ENCODE results near the gene ITPR2. TPM values are rescaled to one million over a fixed set of nuclear protein-coding genes. Genes with fewer than 3 reads are reported as not detected.

ITPR2 gene
- total and polyA plus RNA-seq, 4 donors, result 4.1 to 47.0 (median 26.5) TPM

DNA sequence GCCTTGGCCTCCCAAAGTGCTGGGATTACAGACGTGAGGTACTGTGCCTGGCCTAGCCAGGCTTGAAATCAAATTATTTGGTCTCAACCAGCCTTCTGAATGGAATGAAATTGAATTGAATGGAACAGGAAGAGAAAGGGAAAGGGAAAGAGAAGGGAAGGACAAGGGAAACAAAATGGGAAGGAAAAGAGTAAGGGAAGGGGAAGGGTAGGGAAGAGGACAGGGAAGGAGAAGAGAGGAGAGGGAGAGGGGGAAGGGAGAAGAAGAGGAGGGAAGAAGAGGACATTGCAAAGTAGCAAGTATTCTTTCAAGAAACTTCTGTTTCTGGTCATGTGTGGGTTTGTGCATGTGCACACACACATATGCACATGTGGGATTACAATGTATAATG lies 97.8 kb downstream of the ITPR2 start:
- Histone ChIP-seq H3K4me3 (no peak overlapping the region), H3K36me3 (ENCODE audit: control insufficient read depth in 4 of 4, insufficient read depth in 4 of 4, low read length in 4 of 4) (no peaks in the 10 kb centered on the region), H3K9me3 (ENCODE audit: control insufficient read depth in 4 of 4, insufficient read depth in 3 of 4, low read length in 3 of 4) (peaks cover 0 to 3% (median 0%) of the 10 kb centered on the region in 4 donors), H3K9ac (ENCODE audit: insufficient read depth in 1 of 2, low read length in 2 of 2) (no peak overlapping the region), H3K4me1 (ENCODE audit: control insufficient read depth in 5 of 5, insufficient read depth in 5 of 5, low read length in 5 of 5) (peaks cover 0 to 4% (median 0%) of the 10 kb centered on the region in 5 donors), H3K27ac (ENCODE audit: low read depth in 1 of 2, low read length in 1 of 2) (no peak overlapping the region), H3K27me3 (ENCODE audit: control insufficient read depth in 3 of 3, insufficient read depth in 3 of 3, low read length in 2 of 3) (no peaks in the 10 kb centered on the region)
- no peak for ATAC-seq (ENCODE audit: insufficient read depth, low FRiP score)
- DNase-seq, result no peak
- 34 to 42% methylated on average over 1 of the region's 1 CpG for WGBS, 2 donors
- no peak for TF ChIP-seq CTCF (IDR thresholded peaks at IDR 0.05; ENCODE audit: control extremely low read depth, extremely low read depth)

DNA sequence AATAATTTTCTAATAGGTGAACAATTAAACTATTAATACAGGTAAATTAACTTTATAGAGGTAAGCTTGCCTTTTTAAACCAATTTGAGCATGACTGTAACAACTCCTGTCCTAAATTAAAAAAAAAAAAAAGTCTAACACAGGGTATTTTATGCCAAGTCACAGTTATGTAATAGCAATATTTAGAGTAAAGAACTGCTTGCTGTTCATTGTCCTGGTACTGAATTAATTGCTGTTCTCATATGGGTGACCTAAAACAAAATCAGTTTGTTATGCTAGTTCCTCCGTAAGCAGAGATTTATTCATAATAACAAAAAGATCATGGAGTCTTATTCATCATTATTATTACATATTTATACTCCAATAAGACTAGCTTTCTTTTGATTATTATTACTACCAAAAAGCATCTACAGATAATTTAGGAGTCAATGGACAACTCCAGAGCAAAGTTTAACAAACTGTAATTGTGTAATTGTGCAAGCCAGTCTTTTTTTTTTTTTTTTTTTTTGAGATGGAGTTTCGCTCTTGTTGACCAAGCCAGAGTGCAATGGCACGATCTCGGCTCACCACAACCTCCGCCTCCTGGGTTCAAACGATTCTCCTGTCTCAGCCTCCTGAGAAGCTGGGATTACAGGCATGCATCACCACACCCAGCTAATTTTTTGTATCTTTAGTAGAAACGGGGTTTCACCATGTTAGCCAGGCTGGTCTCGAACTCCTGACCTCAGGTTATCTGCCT lies 98.3 kb downstream of the ITPR2 start:
- WGBS, 2 donors, result 92 to 94% methylated on average over 8 of the region's 8 CpGs
- ATAC-seq (ENCODE audit: insufficient read depth, low FRiP score), result no peak
- no peak for DNase-seq
- H3K4me1 ChIP-seq (ENCODE audit: control insufficient read depth in 5 of 5, insufficient read depth in 5 of 5, low read length in 5 of 5), result peaks cover 0 to 7% (median 0%) of the 10 kb centered on the region in 5 donors
- TF ChIP-seq CTCF (IDR thresholded peaks at IDR 0.05; ENCODE audit: control extremely low read depth, extremely low read depth), result no peak
- H3K4me3 ChIP-seq, result no peak overlapping the region
- H3K27me3 ChIP-seq (ENCODE audit: control insufficient read depth in 3 of 3, insufficient read depth in 3 of 3, low read length in 2 of 3), result no peaks in the 10 kb centered on the region
- no peaks in the 10 kb centered on the region for H3K36me3 ChIP-seq (ENCODE audit: control insufficient read depth in 4 of 4, insufficient read depth in 4 of 4, low read length in 4 of 4)
- H3K27ac ChIP-seq (ENCODE audit: low read depth in 1 of 2, low read length in 1 of 2), result no peak overlapping the region
- H3K9ac ChIP-seq (ENCODE audit: insufficient read depth in 1 of 2, low read length in 2 of 2), result no peak overlapping the region
- H3K9me3 ChIP-seq (ENCODE audit: control insufficient read depth in 4 of 4, insufficient read depth in 3 of 4, low read length in 3 of 4), result peaks cover 0 to 3% (median 0%) of the 10 kb centered on the region in 4 donors

DNA sequence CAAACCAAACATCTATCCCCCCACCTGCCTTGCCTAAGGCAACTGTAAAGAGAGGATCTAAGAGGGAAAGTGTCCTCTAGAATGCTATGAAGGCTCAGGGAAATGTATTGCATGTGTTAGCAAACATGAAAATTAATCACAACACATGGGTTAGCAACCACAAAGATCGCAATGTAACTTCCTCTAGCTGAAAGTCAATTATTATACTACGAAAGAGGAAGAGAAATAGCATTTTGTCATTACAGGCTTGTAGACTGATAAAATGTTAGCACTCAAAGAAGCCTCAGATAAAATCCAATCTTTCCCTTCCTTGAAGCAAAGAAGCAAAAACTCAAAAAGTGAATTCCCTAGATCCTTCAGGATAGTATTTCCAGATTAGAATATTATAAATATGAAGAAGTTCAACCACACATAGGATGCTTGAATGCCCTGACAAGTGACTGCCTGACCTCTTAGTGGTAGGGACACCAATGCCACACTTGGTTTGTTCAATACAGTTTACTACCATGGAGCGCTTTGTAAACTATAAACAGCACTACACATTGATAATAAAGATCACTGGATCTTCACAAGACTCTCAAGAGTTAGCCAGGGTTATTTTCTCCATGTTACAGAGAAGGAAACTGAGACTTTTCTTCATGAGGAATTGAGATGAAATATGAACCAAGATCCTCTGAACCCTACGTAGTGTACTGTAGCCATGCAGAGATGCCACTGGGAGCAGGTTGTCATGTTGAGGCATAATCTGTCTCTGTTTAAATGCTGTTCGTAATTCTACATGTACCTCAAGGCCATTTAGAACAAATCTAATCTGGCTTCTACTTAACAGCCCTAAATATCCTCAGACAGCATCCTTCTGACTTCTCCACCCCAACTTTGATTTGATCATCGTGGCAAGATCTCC lies 100.7 kb downstream of the ITPR2 start:
- Histone ChIP-seq H3K27me3 (ENCODE audit: control insufficient read depth in 3 of 3, insufficient read depth in 3 of 3, low read length in 2 of 3) (no peaks in the 10 kb centered on the region), H3K27ac (ENCODE audit: low read depth in 1 of 2, low read length in 1 of 2) (no peak overlapping the region), H3K9ac (ENCODE audit: insufficient read depth in 1 of 2, low read length in 2 of 2) (no peak overlapping the region), H3K4me3 (no peak overlapping the region), H3K36me3 (ENCODE audit: control insufficient read depth in 4 of 4, insufficient read depth in 4 of 4, low read length in 4 of 4) (no peaks in the 10 kb centered on the region), H3K9me3 (ENCODE audit: control insufficient read depth in 4 of 4, insufficient read depth in 3 of 4, low read length in 3 of 4) (no peaks in the 10 kb centered on the region), H3K4me1 (ENCODE audit: control insufficient read depth in 5 of 5, insufficient read depth in 5 of 5, low read length in 5 of 5) (peaks cover 0 to 7% (median 0%) of the 10 kb centered on the region in 5 donors)
- ATAC-seq (ENCODE audit: insufficient read depth, low FRiP score) (no peak), DNase-seq (no peak)
- 66 to 77% methylated on average over 6 of the region's 6 CpGs for WGBS, 2 donors
- no peak for TF ChIP-seq CTCF (IDR thresholded peaks at IDR 0.05; ENCODE audit: control extremely low read depth, extremely low read depth)
